GM19328 (cell line): ENCODE measurements around the gene F11.
"Not testable (repeated sequence)": the region's sequence is repeated elsewhere in the genome, so short reads cannot be mapped to it uniquely, and the experiment has no call there.

ENCODE experiments used
- ATAC-seq: cut with Tn5 transposase; IDR thresholded peaks from one replicate; pipeline ENCODE4 v1.9.1; 2021; ENCODE audit warnings: mild to moderate bottlenecking, moderate library complexity; ENCODE audit not compliant: unreplicated experiment

The F11 gene

GRCh38 chr4:186265683-186266652 lies at the start of gene F11:
Gene F11 (plus strand): TSS chr4:186266189. CDS start chr4:186267137, 948 bp downstream.
- no peak for ATAC-seq

GRCh38 chr4:186216465-186217024 lies 49.4 kb upstream of the F11 start:
- ATAC-seq = no peak

GRCh38 chr4:186217733-186218293 lies 48.2 kb upstream of the F11 start:
- ATAC-seq = no peak

GRCh38 chr4:186221624-186222023 lies 44.4 kb upstream of the F11 start:
- no peak for ATAC-seq

GRCh38 chr4:186225848-186226247 lies 40.1 kb upstream of the F11 start:
- ATAC-seq = no peak

GRCh38 chr4:186226521-186227189 lies 39.3 kb upstream of the F11 start:
- no peak for ATAC-seq

- ATAC-seq = no peak
These were observed 38.8 kb upstream of the F11 start, which contains the start of gene KLKB1 for GRCh38 chr4:186227221-186227620. Gene KLKB1 (plus strand): TSS chr4:186227507. CDS start chr4:186228196, 689 bp downstream.

GRCh38 chr4:186227744-186228513 lies 38.1 kb upstream of the F11 start:
- no peak for ATAC-seq

GRCh38 chr4:186228514-186228894 lies 37.5 kb upstream of the F11 start:
- no peak for ATAC-seq

- ATAC-seq = no peak
These were observed 31.6 kb upstream of the F11 start for GRCh38 chr4:186234367-186234766.

- ATAC-seq = no peak
These were observed 29.9 kb upstream of the F11 start for GRCh38 chr4:186236126-186236525.

GRCh38 chr4:186240452-186240847 lies 25.5 kb upstream of the F11 start:
- no peak for ATAC-seq

- ATAC-seq = no peak
These were observed 25.0 kb upstream of the F11 start for GRCh38 chr4:186240848-186241491.

GRCh38 chr4:186241616-186242015 lies 24.4 kb upstream of the F11 start:
- ATAC-seq = no peak

GRCh38 chr4:186242031-186242430 lies 24.0 kb upstream of the F11 start:
- not testable (repeated sequence) for ATAC-seq

- ATAC-seq = no peak
These were observed 22.7 kb upstream of the F11 start for GRCh38 chr4:186243331-186243730.

GRCh38 chr4:186244835-186245234 lies 21.2 kb upstream of the F11 start:
- no peak for ATAC-seq

GRCh38 chr4:186247062-186247752 lies 18.8 kb upstream of the F11 start:
- ATAC-seq = not testable (repeated sequence)

GRCh38 chr4:186248643-186249042 lies 17.3 kb upstream of the F11 start:
- no peak for ATAC-seq
